ENCODE data around the gene DGCR2. TPM values are rescaled to one million over a fixed set of nuclear protein-coding genes. Genes with fewer than 3 reads are reported as not detected.

The DGCR2 gene
- total and polyA plus RNA-seq, 2 experiments from 2014 or later = 18.5 to 83.0 TPM

- DNase-seq (ENCODE audit: low spot score) (no peak), ATAC-seq (no peak)
- no peaks in the 10 kb centered on the region; the same call in 1 of the 2 replicates for H3K4me1 ChIP-seq (ENCODE audit: insufficient read depth)
- TF ChIP-seq ZNF331 (CRISPR knock-in tag; IDR thresholded peaks at IDR 0.05; ENCODE audit: low read depth) (no peak), CREB1 (CRISPR knock-in tag; IDR thresholded peaks at IDR 0.05; ENCODE audit: low read depth) (no peak), ZNF114 (CRISPR knock-in tag; IDR thresholded peaks at IDR 0.05) (no peak), NANOG (IDR thresholded peaks at IDR 0.05; ENCODE audit: borderline replicate concordance) (no peak), STAT1 (IDR thresholded peaks at IDR 0.05; ENCODE audit: unreplicated experiment) (no peak), JUNB (IDR thresholded peaks at IDR 0.05; ENCODE audit: unreplicated experiment) (no peak), ETS1 (IDR thresholded peaks at IDR 0.05) (no peak), CTCF (conservative IDR thresholded peaks at IDR 0.05; ENCODE audit: low read depth in 2 of 2) (no peak), EZH2phosphoT487 (IDR thresholded peaks at IDR 0.05; ENCODE audit: unreplicated experiment) (no peak)
- TF ChIP-seq, protein P1, sequence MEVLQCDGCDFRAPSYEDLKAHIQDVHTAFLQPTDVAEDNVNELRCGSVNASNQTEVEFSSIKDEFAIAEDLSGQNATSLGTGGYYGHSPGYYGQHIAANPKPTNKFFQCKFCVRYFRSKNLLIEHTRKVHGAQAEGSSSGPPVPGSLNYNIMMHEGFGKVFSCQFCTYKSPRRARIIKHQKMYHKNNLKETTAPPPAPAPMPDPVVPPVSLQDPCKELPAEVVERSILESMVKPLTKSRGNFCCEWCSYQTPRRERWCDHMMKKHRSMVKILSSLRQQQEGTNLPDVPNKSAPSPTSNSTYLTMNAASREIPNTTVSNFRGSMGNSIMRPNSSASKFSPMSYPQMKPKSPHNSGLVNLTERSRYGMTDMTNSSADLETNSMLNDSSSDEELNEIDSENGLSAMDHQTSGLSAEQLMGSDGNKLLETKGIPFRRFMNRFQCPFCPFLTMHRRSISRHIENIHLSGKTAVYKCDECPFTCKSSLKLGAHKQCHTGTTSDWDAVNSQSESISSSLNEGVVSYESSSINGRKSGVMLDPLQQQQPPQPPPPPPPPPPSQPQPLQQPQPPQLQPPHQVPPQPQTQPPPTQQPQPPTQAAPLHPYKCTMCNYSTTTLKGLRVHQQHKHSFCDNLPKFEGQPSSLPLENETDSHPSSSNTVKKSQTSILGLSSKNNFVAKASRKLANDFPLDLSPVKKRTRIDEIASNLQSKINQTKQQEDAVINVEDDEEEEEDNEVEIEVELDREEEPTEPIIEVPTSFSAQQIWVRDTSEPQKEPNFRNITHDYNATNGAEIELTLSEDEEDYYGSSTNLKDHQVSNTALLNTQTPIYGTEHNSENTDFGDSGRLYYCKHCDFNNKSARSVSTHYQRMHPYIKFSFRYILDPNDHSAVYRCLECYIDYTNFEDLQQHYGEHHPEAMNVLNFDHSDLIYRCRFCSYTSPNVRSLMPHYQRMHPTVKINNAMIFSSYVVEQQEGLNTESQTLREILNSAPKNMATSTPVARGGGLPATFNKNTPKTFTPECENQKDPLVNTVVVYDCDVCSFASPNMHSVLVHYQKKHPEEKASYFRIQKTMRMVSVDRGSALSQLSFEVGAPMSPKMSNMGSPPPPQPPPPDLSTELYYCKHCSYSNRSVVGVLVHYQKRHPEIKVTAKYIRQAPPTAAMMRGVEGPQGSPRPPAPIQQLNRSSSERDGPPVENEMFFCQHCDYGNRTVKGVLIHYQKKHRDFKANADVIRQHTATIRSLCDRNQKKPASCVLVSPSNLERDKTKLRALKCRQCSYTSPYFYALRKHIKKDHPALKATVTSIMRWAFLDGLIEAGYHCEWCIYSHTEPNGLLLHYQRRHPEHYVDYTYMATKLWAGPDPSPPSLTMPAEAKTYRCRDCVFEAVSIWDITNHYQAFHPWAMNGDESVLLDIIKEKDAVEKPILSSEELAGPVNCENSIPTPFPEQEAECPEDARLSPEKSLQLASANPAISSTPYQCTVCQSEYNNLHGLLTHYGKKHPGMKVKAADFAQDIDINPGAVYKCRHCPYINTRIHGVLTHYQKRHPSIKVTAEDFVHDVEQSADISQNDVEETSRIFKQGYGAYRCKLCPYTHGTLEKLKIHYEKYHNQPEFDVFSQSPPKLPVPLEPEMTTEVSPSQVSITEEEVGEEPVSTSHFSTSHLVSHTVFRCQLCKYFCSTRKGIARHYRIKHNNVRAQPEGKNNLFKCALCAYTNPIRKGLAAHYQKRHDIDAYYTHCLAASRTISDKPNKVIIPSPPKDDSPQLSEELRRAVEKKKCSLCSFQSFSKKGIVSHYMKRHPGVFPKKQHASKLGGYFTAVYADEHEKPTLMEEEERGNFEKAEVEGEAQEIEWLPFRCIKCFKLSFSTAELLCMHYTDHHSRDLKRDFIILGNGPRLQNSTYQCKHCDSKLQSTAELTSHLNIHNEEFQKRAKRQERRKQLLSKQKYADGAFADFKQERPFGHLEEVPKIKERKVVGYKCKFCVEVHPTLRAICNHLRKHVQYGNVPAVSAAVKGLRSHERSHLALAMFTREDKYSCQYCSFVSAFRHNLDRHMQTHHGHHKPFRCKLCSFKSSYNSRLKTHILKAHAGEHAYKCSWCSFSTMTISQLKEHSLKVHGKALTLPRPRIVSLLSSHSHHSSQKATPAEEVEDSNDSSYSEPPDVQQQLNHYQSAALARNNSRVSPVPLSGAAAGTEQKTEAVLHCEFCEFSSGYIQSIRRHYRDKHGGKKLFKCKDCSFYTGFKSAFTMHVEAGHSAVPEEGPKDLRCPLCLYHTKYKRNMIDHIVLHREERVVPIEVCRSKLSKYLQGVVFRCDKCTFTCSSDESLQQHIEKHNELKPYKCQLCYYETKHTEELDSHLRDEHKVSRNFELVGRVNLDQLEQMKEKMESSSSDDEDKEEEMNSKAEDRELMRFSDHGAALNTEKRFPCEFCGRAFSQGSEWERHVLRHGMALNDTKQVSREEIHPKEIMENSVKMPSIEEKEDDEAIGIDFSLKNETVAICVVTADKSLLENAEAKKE (CRISPR knock-in tag; IDR thresholded peaks at IDR 0.05) = no peak
- H3K9me2 ChIP-seq (ENCODE audit: insufficient read depth) = no peaks in the 10 kb centered on the region
- Mint-ChIP-seq H3K36me3 (ENCODE audit: low read depth) (peaks cover 24% of the 10 kb centered on the region), H3K9me3 (no peaks in the 10 kb centered on the region), H3K4me1 (peaks cover 3% of the 10 kb centered on the region; the same call in 2 of the 3 replicates), H3K27me3 (ENCODE audit: insufficient read depth, low read depth, poor library complexity) (peaks cover 12% of the 10 kb centered on the region), H3K27ac (no peak overlapping the region), H3K4me3 (no peak overlapping the region)
- no peaks in the 10 kb centered on the region for H3F3A ChIP-seq (replicated peaks; ENCODE audit: low read depth)
- no peaks in the 10 kb centered on the region for H3K27me3 ChIP-seq (ENCODE audit: insufficient read depth)
- no peaks in the 10 kb centered on the region for H3K79me2 ChIP-seq (replicated peaks; ENCODE audit: insufficient read depth)
- no peak overlapping the region for H3K4me3 ChIP-seq
- peaks cover 9% of the 10 kb centered on the region for H3K36me3 ChIP-seq (ENCODE audit: insufficient read depth)
- peaks cover 5% of the 10 kb centered on the region for H4K20me1 ChIP-seq (replicated peaks; ENCODE audit: insufficient read depth)
- no peak overlapping the region for H3K4me2 ChIP-seq
- H3K27ac ChIP-seq (ENCODE audit: low read depth) = no peak overlapping the region
- no peak overlapping the region for H2AFZ ChIP-seq
Measured at GRCh38 chr22:19040391-19040861, 81.8 kb downstream of the DGCR2 start.

All from GM23338 (cell line).